ENCODE data around the gene ASAH2B. TPM values are rescaled to one million over a fixed set of nuclear protein-coding genes. Genes with fewer than 3 reads are reported as not detected.
"Not testable (repeated sequence)": the region's sequence is repeated elsewhere in the genome, so short reads cannot be mapped to it uniquely, and the experiment has no call there.

ASAH2B gene
- total RNA-seq (1 to 10 TPM; 1.9 to 6.6 (median 4.4) TPM), total RNA-seq (2.3 to 17.6 (median 6.2) reads per million in 29 experiments)
- total RNA-seq (2013): 3.4 TPM

- peaks cover 5 to 17% of the 10 kb centered on the region in 2 experiments for H3K4me1 ChIP-seq (ENCODE audit: control insufficient read depth in 1 of 2, extremely low read depth in 1 of 2, insufficient read depth in 2 of 2, low read length in 2 of 2)
- ChIA-PET POLR2A (interaction anchor here in 1 of 2 donors (0.7 kb wide), 1 partner anchor 319 kb away, joined by 3 read pairs; no protein-coding TSS in a partner anchor), CTCF (no interaction called here)
- WGBS (ENCODE audit: insufficient coverage): under 1% methylated on average over 56 of the region's 62 CpGs
- no peaks in the 10 kb centered on the region for H3K27me3 ChIP-seq (replicated peaks in 1 of 2; ENCODE audit: control insufficient read depth in 2 of 2, extremely low read depth in 1 of 2, insufficient read depth in 2 of 2, low read length in 1 of 2)
- H3K36me3 ChIP-seq (ENCODE audit: control insufficient read depth in 2 of 2, extremely low read depth in 1 of 2, insufficient read depth in 1 of 2, low read length in 1 of 2): no peaks in the 10 kb centered on the region
- Mint-ChIP-seq H3K9me3 (no peaks in the 10 kb centered on the region), H3K27me3 (peaks cover 0 to 3% of the 10 kb centered on the region in 2 donors), H3K4me3 (peak within 1 kb of the TSS; percentile 95 to 99 (median 96)), H3K4me1 (peaks cover 28 to 41% (median 34%) of the 10 kb centered on the region in 3 donors), H3K36me3 (no peaks in the 10 kb centered on the region), H3K27ac (peak within 1 kb of the TSS; percentile 85 to 95)
- H3K9me3 ChIP-seq: no peaks in the 10 kb centered on the region
- peak within 1 kb of the TSS; percentile 74 for H3K27ac ChIP-seq (ENCODE audit: low read length)
- H3K4me3 ChIP-seq (ENCODE audit: control insufficient read depth in 1 of 2, extremely low read depth in 1 of 2, low read length in 1 of 2): peak within 1 kb of the TSS; percentile 87 to 89
- ATAC-seq (replicated peaks in 1 of 4): peak; percentile 79 to 85 (median 82)
- peak; percentile 54 to 79 (median 69) for DNase-seq
Observed at GRCh38 chr10:50739618-50740292, at the start of gene ASAH2B. TSS of gene ASAH2B (plus strand) at chr10:50739936. CDS start at chr10:50745131, 5,195 bp downstream.

DNA sequence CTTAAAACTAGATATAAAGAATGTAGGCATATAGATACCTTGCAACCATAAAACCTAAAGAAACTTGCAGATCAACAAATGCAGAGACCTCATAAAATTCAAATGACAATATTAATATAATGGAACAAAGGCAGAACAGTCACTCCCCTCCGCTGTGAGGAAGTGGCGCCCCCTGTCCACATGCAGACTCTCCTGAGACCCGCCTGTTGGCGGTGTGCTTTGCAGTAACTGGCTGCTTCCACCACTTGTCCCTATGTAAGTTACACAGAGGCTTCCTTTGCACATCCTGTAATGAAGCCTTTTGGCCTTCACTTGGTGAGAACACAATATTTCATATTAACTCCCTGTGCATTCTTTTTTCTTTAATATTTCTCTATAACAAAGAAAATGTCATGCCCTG, 41.9 kb upstream of the ASAH2B start:
- H3K4me3 Mint-ChIP-seq; H3K9me3 ChIP-seq; CTCF ChIA-PET; DNase-seq; H3K27ac ChIP-seq (ENCODE audit: low read length); POLR2A ChIA-PET; H3K4me1 Mint-ChIP-seq; H3K36me3 Mint-ChIP-seq; H3K4me1 ChIP-seq (ENCODE audit: control insufficient read depth in 1 of 2, extremely low read depth in 1 of 2, insufficient read depth in 2 of 2, low read length in 2 of 2); H3K27me3 Mint-ChIP-seq; H3K36me3 ChIP-seq (ENCODE audit: control insufficient read depth in 2 of 2, extremely low read depth in 1 of 2, insufficient read depth in 1 of 2, low read length in 1 of 2); H3K27me3 ChIP-seq (replicated peaks in 1 of 2; ENCODE audit: control insufficient read depth in 2 of 2, extremely low read depth in 1 of 2, insufficient read depth in 2 of 2, low read length in 1 of 2); H3K4me3 ChIP-seq (ENCODE audit: control insufficient read depth in 1 of 2, extremely low read depth in 1 of 2, low read length in 1 of 2); ATAC-seq (replicated peaks in 1 of 4); H3K27ac Mint-ChIP-seq; H3K9me3 Mint-ChIP-seq: not testable (repeated sequence)
- WGBS (ENCODE audit: insufficient coverage): no CpG with 5 or more reads among the region's 4 CpGs

DNA sequence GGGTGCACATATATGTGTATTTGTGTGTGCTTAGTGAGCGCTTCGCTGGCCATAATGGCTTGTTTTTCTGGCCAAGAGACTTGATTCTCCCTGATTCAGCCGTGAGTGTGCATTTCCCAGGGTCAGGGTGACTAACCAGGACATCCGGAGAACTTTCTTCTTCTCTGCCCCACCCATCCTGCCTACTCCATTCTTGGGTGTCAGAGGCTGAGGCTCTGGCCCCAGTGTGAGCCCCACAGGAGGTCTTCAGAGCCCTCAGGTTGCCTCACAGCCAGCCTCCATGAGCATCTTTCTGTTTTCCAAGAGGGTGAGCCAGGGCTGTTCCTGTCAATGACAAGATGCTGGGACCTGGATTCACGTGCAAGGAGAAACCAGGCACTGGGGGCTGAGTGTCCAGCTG, 37.8 kb upstream of the ASAH2B start:
- H3K4me3 ChIP-seq (ENCODE audit: control insufficient read depth in 1 of 2, extremely low read depth in 1 of 2, low read length in 1 of 2); H3K27me3 ChIP-seq (replicated peaks in 1 of 2; ENCODE audit: control insufficient read depth in 2 of 2, extremely low read depth in 1 of 2, insufficient read depth in 2 of 2, low read length in 1 of 2); H3K4me1 ChIP-seq (ENCODE audit: control insufficient read depth in 1 of 2, extremely low read depth in 1 of 2, insufficient read depth in 2 of 2, low read length in 2 of 2); H3K4me1 Mint-ChIP-seq; ATAC-seq (replicated peaks in 1 of 4); H3K27ac Mint-ChIP-seq; DNase-seq; CTCF ChIA-PET; H3K4me3 Mint-ChIP-seq; H3K36me3 Mint-ChIP-seq; H3K36me3 ChIP-seq (ENCODE audit: control insufficient read depth in 2 of 2, extremely low read depth in 1 of 2, insufficient read depth in 1 of 2, low read length in 1 of 2); H3K9me3 ChIP-seq; H3K9me3 Mint-ChIP-seq; H3K27ac ChIP-seq (ENCODE audit: low read length); H3K27me3 Mint-ChIP-seq; POLR2A ChIA-PET: not testable (repeated sequence)
- WGBS (ENCODE audit: insufficient coverage): 100% methylated on average over 1 of the region's 5 CpGs

DNA sequence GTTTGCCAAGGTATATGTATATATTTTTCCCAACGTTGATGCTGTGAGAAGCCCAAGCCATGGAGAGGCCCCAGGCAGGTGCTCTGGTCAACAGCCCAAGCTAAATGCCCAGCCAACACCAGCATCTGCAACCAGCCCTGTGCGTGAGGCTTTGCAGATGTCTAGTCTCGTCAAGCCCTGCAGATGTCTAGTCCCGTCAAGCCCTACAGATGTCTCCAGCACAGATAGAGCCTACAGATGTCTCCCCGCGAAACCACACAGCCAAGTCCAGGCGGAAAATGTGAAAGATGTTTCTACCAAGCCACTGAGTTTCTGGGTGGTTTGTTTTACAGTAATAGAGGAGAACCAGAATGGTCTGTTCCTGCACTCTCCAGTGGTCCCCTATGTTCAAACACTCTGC, 36.7 kb upstream of the ASAH2B start:
- H3K4me1 ChIP-seq (ENCODE audit: control insufficient read depth in 1 of 2, extremely low read depth in 1 of 2, insufficient read depth in 2 of 2, low read length in 2 of 2); H3K27me3 Mint-ChIP-seq; H3K36me3 ChIP-seq (ENCODE audit: control insufficient read depth in 2 of 2, extremely low read depth in 1 of 2, insufficient read depth in 1 of 2, low read length in 1 of 2); CTCF ChIA-PET; H3K9me3 ChIP-seq; H3K27ac ChIP-seq (ENCODE audit: low read length); H3K36me3 Mint-ChIP-seq; H3K4me3 ChIP-seq (ENCODE audit: control insufficient read depth in 1 of 2, extremely low read depth in 1 of 2, low read length in 1 of 2); H3K27me3 ChIP-seq (replicated peaks in 1 of 2; ENCODE audit: control insufficient read depth in 2 of 2, extremely low read depth in 1 of 2, insufficient read depth in 2 of 2, low read length in 1 of 2); H3K4me3 Mint-ChIP-seq; H3K27ac Mint-ChIP-seq; DNase-seq; POLR2A ChIA-PET; ATAC-seq (replicated peaks in 1 of 4); H3K9me3 Mint-ChIP-seq; H3K4me1 Mint-ChIP-seq: not testable (repeated sequence)
- no CpG with 5 or more reads among the region's 7 CpGs for WGBS (ENCODE audit: insufficient coverage)

- H3K27ac ChIP-seq (ENCODE audit: low read length); POLR2A ChIA-PET; H3K4me3 ChIP-seq (ENCODE audit: control insufficient read depth in 1 of 2, extremely low read depth in 1 of 2, low read length in 1 of 2); DNase-seq; H3K27me3 Mint-ChIP-seq; H3K9me3 Mint-ChIP-seq; H3K4me1 Mint-ChIP-seq; CTCF ChIA-PET; ATAC-seq (replicated peaks in 1 of 4); H3K36me3 ChIP-seq (ENCODE audit: control insufficient read depth in 2 of 2, extremely low read depth in 1 of 2, insufficient read depth in 1 of 2, low read length in 1 of 2); H3K27ac Mint-ChIP-seq; H3K27me3 ChIP-seq (replicated peaks in 1 of 2; ENCODE audit: control insufficient read depth in 2 of 2, extremely low read depth in 1 of 2, insufficient read depth in 2 of 2, low read length in 1 of 2); H3K4me3 Mint-ChIP-seq; H3K9me3 ChIP-seq; H3K36me3 Mint-ChIP-seq; H3K4me1 ChIP-seq (ENCODE audit: control insufficient read depth in 1 of 2, extremely low read depth in 1 of 2, insufficient read depth in 2 of 2, low read length in 2 of 2): not testable (repeated sequence)
- no CpG with 5 or more reads among the region's 5 CpGs for WGBS (ENCODE audit: insufficient coverage)
Observed at GRCh38 chr10:50704436-50705079, 35.2 kb upstream of the ASAH2B start.

DNA sequence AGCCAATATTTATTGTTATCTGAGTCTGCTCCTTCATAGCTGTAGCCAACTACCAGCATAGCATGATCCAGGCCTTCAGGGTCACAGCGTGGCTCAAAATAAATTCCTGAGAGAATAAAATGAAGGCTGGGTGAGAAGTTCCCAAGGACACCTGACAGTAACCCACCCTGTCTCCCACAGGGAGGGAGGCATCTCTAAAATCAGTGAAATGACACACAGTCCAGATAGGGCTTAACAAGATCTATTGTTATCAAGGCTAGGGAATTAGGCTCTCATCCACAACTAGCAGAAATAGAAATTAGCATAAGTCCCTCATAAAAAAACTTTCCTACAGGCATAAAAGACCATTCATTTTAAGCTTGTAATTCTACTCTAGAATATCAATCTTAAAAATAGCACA, 33.7 kb upstream of the ASAH2B start:
- H3K27ac ChIP-seq (ENCODE audit: low read length); H3K4me1 Mint-ChIP-seq; ATAC-seq (replicated peaks in 1 of 4); H3K27me3 Mint-ChIP-seq; H3K36me3 ChIP-seq (ENCODE audit: control insufficient read depth in 2 of 2, extremely low read depth in 1 of 2, insufficient read depth in 1 of 2, low read length in 1 of 2); H3K4me3 ChIP-seq (ENCODE audit: control insufficient read depth in 1 of 2, extremely low read depth in 1 of 2, low read length in 1 of 2); H3K4me1 ChIP-seq (ENCODE audit: control insufficient read depth in 1 of 2, extremely low read depth in 1 of 2, insufficient read depth in 2 of 2, low read length in 2 of 2); H3K4me3 Mint-ChIP-seq; CTCF ChIA-PET; H3K27ac Mint-ChIP-seq; POLR2A ChIA-PET; H3K9me3 ChIP-seq; DNase-seq; H3K27me3 ChIP-seq (replicated peaks in 1 of 2; ENCODE audit: control insufficient read depth in 2 of 2, extremely low read depth in 1 of 2, insufficient read depth in 2 of 2, low read length in 1 of 2); H3K36me3 Mint-ChIP-seq; H3K9me3 Mint-ChIP-seq: not testable (repeated sequence)
- no CpG with 5 or more reads among the region's 1 CpG for WGBS (ENCODE audit: insufficient coverage)

Measured in T-cell (primary cell).